DOHH2 (cell line): Measurements from ENCODE around the gene CCDC78.

ENCODE experiments used
- EZH2phosphoT487 ChIP-seq: fragments of 200-600 bp; sonication (generic); IDR thresholded peaks from 2 replicates; pipeline ENCODE4 v1.6.1; 2017; ENCODE audit warnings: borderline replicate concordance, mild to moderate bottlenecking, antibody characterized with exemption, low read length, moderate library complexity, mixed read lengths
- TF ChIP-seq, protein P1 (sequence below): fragments of 200-600 bp; sonication (generic); IDR thresholded peaks from one replicate; pipeline ENCODE4 v1.5.1; 2014; ENCODE audit warnings: antibody characterized with exemption, mild to moderate bottlenecking, low read depth, low read length; ENCODE audit not compliant: poor library complexity, severe bottlenecking

DNA sequence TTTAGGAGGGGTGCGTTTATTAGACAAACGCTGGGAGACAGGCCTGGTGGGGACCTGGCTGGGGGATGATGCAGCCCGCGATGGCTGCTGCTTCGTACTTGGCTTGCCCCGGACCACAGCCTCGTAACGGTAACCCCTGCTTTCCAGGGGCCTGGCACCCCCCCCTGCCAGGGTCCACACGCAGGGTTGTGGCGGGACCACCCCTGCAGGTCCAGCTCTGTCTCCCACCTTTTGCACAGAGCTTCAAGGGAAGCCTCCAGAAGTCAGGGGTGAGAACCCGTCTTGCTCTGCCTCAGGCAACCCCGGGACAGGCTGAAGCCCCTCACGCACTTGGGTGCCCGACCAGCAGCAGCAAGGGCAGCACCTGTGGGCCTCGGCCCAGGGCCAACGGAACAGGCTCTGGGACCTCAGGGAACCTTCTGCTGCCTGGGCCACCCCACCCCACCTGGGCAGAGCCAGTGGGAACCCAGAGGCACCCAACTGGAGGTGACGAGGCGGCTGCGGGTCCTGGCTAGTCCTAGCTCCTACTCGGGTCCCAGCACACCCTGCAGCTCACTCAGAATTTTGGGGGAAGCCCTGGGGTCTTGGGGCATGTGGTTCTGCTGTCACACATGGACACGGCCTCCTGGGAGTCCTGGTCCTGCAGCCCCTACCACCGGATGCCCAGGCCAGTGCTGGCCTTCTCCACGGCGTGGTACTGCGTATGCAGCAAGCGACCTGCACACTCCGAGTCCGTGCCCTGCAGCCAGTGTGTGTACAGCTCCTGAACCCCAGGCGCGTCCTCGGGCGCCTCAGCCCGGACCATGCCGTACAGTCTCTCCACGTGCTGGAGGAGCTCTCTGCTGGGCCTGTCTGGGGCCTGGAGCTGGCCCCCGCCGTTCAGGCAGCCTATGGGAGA is 3.8 kb upstream of the CCDC78 start:
- TF ChIP-seq, protein P1, sequence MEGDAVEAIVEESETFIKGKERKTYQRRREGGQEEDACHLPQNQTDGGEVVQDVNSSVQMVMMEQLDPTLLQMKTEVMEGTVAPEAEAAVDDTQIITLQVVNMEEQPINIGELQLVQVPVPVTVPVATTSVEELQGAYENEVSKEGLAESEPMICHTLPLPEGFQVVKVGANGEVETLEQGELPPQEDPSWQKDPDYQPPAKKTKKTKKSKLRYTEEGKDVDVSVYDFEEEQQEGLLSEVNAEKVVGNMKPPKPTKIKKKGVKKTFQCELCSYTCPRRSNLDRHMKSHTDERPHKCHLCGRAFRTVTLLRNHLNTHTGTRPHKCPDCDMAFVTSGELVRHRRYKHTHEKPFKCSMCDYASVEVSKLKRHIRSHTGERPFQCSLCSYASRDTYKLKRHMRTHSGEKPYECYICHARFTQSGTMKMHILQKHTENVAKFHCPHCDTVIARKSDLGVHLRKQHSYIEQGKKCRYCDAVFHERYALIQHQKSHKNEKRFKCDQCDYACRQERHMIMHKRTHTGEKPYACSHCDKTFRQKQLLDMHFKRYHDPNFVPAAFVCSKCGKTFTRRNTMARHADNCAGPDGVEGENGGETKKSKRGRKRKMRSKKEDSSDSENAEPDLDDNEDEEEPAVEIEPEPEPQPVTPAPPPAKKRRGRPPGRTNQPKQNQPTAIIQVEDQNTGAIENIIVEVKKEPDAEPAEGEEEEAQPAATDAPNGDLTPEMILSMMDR = no peak
- TF ChIP-seq EZH2phosphoT487 = no peak
